Effector CD4-positive, alpha-beta T cell (primary cell): Measurements from ENCODE around the gene PYHIN1.

Experiments used
- DNase-seq: peaks from one replicate; pipeline ENCODE4 v3.0.0-alpha.2; 2020

Gene PYHIN1

DNA sequence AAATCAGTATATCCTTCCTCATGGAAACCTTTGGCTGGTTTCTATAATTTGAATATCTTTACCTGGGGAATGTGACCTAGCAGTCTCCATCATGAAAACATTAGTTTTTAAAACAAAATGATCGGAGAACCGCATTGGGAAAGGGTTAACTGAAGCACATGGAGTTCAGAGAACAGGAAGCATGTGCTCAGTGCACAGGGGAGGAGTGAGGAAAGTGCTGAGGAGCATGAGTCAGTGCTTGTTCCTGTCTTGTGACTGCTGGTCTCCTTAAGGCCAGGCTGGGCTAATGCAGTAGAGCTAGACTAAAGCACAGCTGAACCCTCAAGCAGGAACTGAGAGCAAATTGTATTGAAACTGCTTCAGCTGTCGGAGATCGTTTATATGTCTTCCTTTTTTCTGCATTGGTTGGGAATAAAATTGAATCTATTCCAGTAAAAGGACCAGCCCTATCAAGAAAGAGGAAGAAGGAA, 84.1 kb downstream of the PYHIN1 start:
- DNase-seq: peak; percentile 59

DNA sequence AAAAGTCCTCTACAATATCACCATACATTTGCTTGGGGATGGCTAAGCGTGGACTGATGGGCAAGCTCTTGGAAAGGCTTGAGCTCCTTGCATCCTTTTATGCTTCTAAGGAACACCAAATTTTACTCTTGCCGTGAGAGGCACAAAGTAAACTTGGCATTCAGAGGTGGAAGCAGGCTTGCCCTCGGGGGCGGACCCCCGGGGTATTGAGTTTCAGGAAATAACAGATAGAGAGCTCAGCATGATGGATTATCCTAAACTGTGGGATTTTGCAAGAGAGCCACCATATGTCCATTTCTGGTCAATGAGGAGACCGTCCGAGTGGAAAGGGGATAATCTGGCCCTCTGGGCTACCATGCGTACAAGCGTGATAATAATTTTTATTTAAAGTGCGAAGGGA, 92.4 kb downstream of the PYHIN1 start:
- no peak for DNase-seq

DNA sequence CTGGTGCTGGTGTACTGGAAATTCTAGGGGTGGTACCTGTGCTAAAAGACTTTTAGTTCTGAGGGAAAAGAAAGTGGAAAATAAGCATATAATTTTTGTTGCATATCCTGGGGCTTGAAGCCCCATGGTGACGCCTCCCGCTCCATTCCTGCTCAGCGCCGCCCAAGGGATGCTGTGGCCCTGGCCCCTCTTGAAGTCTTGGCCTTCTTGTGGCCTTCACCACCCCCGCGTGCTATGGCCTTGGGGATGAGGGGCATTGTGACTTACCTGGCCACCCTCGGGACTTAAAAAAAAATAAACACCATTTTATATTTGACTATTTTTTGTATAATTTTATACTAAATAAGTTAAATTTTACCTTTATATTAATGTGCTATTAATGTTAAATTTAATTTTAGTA, 93.7 kb downstream of the PYHIN1 start:
- DNase-seq: no peak
